ENCODE results near the gene NXPE3.
"Not testable (repeated sequence)": the region's sequence is repeated elsewhere in the genome, so short reads cannot be mapped to it uniquely, and the experiment has no call there.

The NXPE3 gene

GRCh38 chr3:101779047-101779821 is at the start of gene NXPE3:
Gene NXPE3 (plus strand): TSS chr3:101779211. CDS start chr3:101785597, 6,386 bp downstream.
- DNase-seq = peak; percentile 94

DNA sequence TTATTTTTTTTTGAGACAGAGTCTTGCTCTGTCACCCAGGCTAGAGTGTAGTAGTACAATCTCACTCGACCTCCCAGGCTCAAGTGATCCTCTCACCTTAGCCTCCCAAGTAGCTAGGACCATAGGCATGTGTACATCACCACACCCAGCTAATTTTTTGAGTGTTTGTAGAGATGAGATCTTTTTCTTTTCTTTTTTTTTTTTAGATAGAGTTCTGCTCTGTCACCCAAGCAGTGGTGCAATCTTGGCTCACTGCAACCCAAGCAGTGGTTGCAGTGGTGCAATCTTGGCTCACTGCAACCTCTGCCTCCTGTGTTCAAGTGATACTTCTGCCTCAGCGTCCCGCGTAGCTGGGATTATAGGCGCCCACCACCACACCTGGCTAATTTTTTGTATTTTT is 49.4 kb upstream of the NXPE3 start:
- DNase-seq = no peak

DNA sequence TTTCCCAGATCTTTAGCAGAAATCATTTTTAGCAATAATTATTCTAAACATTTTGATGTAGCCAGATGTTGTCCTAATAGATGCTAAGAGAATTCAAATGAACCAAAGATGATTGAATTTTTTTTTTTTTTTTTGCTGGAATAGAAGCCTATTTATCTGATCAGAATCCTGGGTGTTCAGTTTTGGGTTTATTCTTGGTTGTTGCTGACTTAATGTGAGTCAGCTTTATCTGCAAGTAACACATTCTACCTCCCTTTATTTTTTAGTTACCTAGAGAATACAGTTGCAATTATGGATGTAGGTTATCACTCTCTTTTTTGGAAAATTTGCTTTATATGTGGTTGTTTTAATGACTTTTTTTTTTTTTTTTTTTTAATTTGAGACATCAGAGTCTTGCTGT is 48.2 kb upstream of the NXPE3 start:
- no peak for DNase-seq

DNA sequence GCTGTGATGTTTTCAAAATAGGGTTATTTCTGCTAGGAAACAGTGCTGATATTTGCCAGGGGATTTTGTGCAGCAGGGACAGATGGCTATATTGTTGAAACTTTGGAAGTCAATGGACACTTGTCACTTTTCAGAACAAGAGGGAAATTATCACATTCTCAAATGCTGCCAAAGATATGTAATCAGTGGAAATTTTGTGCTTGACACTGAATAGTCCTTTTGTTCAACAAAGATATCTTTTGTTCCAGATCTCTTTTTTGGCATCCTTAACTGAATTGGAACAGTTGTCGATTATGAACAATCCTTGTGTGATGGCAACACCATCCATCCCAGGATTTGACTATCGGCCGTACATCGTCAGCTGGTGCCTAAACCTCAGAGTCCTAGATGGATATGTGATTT is 46.8 kb upstream of the NXPE3 start:
- no peak for DNase-seq

DNA sequence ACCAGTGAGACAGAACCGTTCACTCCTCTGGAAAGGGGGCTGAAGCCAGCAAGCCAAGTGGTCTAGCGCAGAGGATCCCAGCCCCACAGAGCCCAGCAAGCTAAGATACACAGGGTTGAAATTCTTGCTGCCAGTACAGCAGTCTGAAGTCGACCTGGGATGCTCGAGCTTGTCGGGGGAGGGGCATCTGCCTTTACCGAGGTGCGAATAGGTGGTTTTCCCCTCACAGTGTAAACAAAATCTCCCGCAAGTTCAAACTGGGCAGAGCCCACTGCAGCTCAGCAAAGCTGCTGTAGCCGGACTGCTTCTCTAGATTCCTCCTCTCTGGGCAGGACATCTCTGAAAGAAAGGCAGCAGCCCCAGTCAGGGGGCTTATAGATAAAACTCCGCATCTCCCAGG is 43.2 kb upstream of the NXPE3 start:
- DNase-seq = no peak

- DNase-seq = not testable (repeated sequence)
These were observed 37.1 kb upstream of the NXPE3 start for GRCh38 chr3:101741914-101742313.

DNA sequence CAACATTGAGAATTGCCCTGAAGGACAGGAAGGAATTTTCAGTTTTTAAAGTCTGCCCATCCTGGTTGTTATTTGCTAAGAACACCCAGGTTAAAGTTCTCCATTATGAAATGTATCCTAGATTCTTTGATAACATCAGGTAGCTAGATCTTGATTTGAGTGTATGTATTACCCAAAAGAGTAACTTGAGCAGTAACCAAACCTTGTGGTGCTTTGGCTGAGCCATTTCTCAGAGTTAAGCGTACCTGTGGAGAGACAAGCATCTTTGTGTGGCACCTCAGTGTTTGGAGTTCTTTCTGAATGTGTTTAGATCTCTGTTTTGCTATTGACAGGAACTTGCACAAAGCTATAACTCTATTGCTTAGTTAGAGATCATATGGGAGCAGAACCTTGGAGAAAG is 34.2 kb upstream of the NXPE3 start:
- DNase-seq = no peak

DNA sequence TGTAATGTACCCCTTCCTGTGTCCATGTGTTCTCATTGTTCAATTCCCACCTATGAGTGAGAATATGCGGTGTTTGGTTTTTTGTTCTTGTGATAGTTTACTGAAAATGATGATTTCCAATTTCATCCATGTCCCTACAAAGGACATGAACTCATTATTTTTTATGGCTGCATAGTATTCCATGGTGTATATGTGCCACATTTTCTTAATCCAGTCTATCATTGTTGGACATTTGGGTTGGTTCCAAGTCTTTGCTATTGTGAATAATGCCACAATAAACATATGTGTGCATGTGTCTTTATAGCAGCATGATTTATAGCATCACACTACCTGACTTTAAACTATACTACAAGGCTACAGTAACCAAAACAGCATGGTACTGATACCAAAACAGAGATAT is 33.1 kb upstream of the NXPE3 start:
- not testable (repeated sequence) for DNase-seq

- peak; percentile 53 for DNase-seq
These were observed 25.5 kb upstream of the NXPE3 start for GRCh38 chr3:101753386-101754113.

GRCh38 chr3:101758224-101758623 is 20.8 kb upstream of the NXPE3 start:
- DNase-seq = no peak

- no peak for DNase-seq
These were observed 16.9 kb upstream of the NXPE3 start for GRCh38 chr3:101762041-101762646.

GRCh38 chr3:101777745-101778281 is 1.2 kb upstream of the NXPE3 start:
- not testable (repeated sequence) for DNase-seq

GRCh38 chr3:101778385-101779046 is 495 bp upstream of the NXPE3 start:
- DNase-seq = no peak

DNA sequence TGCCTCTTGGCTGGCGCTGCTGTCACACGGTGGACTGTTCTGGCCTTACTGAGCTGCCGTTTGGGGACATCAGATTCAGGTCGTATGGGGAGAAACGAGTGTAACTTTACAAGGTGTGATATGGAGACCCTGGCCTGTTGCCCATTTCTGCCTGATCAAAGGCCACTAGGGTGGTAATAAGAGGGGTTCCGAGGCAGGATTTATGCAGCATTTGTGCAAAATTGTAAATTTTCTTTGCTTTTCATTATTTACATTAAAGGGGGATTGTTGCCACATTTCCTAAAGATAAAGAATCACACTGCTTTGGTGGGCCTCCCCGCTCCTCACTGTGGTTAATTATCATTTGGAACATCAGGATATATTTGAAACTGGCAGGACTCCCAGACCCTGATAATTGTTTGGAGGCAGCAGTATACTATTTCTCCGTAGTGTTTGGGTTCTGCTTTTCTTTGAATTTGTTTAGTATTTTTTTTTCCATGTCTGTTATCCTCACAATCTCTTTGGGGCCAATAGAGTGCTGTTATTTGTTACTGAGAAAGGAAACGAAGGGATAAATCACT is 891 bp downstream of the NXPE3 start:
- DNase-seq = no peak

DNA sequence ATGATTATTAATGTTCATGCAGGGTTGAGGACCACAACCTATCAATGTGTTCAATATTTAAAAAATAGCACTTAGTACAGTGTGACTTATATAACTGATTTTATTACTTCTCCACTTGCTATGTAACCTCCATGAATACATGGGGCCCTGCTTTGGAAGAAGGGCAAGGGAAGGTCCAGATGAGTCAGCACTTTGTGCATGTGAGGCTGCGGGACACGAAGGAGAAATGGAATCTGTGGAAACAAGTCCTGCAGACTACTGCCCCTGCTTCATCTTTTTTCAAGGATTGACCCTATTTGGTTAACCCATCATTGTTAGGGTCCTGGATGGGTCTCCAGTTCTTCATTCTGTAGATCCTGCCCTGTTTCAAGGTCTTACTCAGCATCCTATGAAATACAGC is 1.6 kb downstream of the NXPE3 start:
- DNase-seq = no peak

DNA sequence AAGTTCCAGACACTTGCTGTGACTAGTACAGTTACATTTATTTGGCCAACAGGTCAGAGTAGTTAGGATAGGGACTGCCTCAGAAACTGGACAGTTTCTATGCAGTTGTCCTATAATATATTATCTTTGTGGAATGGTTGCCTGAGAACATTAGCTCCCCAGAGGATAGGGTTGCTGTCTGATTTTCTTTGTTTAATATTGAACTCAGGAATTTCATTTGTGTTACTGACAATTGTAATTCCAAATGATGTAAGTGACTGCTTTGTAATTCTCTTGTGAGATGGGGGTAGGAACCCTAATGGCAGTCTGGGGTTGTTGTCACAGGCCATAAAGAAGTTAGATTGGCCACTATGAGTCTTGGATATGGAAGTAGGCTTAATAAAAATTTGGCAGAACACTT is 2.2 kb downstream of the NXPE3 start:
- no peak for DNase-seq

GRCh38 chr3:101784855-101785613 is 6.0 kb downstream of the NXPE3 start:
- peak; percentile 28 for DNase-seq

DNA sequence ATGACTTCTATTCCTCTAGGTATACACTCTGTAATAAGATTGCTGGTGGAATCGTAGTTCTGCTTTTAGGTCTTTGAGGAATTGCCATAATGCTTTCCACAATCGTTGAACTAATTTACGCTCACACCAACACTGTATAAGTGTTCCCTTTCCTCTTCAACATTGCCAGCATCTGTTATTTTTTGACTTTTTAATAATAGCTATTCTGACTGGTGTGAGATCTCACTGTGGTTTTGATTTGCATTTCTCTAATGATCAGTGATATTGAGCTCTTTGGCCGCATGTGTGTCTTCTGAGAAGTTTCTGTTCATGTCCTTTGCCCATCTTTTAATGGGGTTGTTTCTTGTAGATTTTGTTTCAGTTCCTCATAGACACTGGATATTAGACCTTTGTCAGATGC is 12.8 kb downstream of the NXPE3 start:
- DNase-seq = no peak

DNA sequence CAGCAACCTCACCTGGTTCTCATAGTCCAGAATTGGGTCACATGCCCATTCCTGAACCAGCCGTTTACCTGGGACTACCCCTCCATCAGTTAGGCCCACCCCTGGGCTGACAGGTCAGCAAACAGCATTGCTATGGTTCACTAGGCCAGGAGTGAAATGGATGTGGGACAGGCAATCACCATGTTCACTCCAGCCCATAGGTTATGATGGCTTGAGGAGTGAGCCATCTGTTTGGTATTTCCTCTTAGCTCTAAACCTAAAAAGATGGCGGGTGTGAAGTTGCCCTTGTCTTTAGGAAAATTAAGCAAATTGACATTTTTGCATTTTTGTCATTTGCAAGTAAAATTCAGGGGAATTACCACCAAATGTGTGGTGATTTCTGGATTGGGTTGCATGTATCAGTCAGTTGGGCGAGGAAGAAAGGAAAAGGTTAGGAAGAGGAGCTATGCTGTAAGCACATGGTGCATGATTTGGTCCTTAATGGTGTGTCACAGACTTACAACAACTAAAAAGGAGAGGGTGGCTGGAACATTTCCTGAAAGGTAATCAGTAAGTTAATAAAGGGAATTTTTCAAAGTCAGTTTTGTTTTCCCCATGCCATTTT is 17.2 kb downstream of the NXPE3 start:
- DNase-seq = no peak

GRCh38 chr3:101801174-101801573 is 22.2 kb downstream of the NXPE3 start:
- DNase-seq = no peak

GRCh38 chr3:101802179-101802578 is 23.2 kb downstream of the NXPE3 start:
- no peak for DNase-seq
